ENCODE data around the gene SPTSSB.
A peak's percentile ranks its signal among the peaks of the same experiment; 100 is the strongest.

Gene SPTSSB

DNA sequence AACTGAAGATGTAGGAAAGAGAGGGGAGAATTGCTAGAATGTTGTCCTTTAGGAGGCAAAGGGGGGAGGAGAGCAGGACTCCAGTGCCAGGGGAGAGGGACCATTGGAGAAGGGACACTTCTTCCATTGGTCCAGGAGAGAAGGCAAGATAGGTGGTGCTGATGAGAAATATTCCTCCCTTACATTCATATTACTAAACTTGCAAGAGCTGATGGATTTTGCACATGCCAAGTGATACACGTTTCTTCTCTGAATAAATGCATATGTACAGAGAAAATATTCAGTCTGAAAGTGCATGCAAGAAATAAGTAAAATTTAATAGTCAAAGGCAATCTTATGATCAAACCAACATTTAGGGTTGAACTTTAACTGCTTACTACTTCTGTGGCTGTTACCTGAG, 21.5 kb upstream of the SPTSSB start:
- no peak for DNase-seq (ENCODE audit: low read depth in 1 of 2, low spot score in 1 of 2)

DNA sequence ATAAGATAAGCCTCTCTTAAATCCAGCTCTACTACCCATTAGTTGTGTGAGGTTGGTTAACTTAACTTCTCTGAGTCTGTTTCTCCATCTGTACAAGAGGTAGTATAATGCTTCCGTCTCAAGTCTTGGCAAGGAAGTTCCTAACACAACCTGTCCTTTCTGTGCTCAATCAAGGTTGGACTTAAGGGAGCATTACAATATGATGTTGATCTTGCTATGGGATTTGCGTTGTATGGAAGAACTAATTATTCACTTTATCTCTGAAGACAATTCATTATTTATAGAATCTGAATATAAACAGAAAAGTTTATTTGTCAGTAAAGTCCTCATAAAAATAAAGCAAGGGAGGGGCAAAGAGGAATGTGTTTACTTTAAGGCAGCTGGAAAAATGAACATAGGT, 18.9 kb upstream of the SPTSSB start:
- DNase-seq (ENCODE audit: low read depth in 1 of 2, low spot score in 1 of 2), result no peak

DNA sequence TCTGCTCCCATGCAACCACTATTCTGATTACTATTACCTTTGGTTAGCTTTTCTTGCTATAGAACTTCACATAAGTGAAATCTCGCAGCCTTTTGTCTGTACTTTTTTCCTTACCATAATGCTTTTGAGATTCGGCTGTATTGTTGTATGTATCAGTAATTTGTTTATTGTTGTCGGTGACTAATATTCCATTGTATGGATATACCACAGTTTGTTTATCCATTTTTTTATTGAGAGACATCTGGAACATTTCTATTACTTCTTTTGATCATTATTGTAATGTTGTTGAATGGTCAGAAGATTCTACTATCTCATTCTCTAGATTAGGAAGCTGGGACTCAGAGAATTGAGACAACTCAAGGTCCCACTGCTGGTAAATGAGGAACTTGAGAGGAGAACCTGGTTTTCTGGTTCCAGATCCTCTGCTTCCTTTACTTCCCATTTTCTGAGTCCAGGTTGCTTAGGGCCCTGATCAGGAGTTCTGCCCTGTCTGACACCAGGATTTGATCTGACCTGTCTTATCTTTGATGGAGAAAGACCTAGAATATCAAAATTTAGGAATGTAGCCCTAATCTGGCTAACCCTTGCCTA, 18.2 kb upstream of the SPTSSB start:
- DNase-seq (ENCODE audit: low read depth in 1 of 2, low spot score in 1 of 2), result no peak

DNA sequence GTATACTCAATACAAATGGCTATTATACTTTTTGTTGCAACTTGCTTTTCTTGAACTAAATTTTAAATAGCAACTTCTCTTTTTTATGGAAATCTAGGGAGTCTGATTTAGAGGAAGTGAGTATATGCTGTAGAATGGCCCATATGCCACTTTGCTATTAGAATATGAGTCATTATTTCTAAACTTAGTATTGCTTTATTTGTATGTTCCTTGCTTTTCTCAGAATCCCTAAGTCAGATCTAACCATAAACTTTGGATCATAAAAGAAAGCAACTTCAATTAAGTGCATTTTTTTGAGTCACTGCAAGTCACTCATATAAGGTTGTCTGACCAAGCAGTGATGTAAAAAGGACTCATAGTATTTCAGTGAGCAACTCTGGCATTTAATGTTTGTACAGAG, 17.5 kb upstream of the SPTSSB start:
- DNase-seq (ENCODE audit: low read depth in 1 of 2, low spot score in 1 of 2), result no peak

DNA sequence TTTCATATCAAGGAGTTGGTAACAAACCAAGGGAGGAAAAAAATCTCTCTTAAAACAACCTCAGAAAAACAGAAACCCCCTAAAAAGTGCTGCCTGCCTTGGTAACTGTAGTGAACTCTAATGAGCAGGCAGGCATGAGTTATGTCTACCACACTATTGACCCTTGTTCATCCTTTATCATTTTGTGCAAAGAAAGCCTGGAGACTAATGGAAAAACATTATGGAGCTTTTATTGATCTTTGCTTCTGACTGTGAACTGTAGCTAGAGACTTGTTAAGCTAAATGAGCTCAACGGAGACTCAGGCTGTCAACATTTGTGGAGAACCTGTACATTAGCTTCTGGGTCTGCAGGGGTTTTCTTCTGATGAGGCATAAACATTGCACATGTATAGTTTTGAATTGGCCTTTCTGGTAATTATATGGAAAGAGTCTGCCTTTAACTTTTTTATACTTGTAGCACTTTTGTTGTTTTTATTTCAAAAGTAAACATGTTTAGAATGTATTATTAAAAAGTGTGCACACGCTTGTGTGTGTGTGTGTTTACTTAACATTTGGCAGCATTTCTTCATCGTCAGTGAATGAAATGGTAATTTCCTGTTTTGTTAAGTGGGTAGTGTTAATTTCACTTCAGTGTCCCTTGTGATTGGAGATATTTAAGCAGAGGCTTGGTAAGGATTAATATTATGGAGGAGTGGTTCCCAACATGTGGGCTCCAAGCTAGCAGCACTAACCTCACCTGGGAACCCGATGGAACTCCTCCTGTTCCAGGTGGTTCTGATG, 15.9 kb upstream of the SPTSSB start:
- no peak for DNase-seq (ENCODE audit: low read depth in 1 of 2, low spot score in 1 of 2)

DNA sequence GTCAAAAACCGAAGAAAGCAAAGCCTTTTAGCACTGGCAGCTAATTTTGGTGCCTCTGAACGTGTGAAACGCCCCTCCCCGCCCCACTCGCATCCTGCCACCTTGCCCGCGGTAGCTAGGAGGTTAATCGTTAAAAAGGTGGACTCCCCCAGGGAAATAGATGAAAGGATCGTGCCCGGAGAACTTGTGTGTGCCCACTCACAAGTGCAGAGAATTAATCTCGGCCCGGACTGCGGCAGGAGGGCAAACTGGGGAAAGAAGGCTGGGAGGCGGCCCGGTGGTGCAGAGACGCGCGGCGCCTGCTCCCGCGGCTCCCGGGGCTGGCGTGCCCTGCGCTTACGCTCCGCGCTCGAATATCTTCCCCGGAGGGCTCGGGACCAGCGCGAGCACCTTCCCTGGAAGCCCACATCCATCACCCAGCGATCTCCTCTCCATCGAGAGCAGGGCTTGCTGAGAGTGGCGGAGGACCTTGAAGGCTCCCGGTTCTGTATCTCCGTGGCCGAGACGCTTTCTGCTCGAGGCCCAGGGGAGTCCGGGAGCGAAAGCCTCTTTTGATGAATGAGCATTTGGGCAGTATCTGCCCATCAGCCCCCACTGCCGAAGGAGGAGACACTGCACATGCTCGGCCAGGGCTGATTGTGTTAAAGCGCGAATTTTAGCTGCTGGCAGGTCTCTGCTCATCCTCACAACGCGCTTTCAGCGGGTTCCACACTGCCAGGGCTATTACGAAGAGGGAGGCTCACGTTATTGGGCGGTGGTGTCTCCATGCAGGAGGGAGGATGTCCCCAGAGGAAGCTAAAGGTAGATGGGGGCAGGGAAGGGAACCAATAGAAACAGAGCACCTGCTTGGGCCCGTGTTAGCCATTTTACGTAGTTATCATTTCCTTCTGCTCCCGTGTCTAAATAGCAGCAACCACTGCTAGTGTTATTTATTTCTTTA, 1.3 kb upstream of the SPTSSB start:
- DNase-seq (ENCODE audit: low read depth in 1 of 2, low spot score in 1 of 2), result peak in 1 of 2 donors; percentile 5

DNA sequence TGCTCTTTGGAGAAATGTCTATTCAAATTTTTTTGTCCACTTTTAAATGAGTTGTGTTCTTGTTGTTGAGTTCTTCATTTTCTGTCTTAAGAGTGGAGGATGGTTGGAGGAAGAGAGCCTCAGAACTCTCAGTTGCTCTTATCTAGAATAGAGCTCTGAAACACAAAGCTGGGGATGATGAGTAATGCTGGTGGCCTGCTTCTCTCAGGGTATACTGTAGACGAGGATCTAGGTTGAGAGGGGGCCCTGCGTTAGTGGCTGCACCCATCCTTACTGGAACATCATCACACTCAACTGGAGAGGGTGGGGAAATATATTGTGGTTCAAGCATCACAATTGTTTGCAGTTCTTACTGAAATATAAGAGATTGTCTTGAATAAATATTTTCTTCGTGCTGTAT, 1.8 kb downstream of the SPTSSB start:
- DNase-seq (ENCODE audit: low read depth in 1 of 2, low spot score in 1 of 2), result no peak

DNA sequence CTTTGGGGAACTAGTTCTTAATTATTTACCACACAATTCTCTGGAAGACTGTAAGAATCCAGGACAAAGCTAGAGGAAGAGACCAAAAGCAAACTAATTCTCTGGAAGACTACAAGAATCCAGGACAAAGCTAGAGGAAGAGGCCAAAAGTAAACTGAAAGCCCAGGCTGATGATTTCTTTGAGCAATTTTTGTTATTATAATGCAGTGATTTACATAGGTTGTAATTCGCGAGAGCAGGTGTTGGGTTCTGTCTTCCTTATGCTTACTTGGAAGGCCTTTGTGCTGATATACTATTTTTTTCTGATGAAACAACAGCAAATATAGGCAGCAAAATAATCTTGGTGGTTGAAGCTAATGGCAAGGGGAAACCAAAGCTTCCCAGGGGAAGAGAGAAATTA, 5.2 kb downstream of the SPTSSB start:
- no peak for DNase-seq (ENCODE audit: low read depth in 1 of 2, low spot score in 1 of 2)

DNA sequence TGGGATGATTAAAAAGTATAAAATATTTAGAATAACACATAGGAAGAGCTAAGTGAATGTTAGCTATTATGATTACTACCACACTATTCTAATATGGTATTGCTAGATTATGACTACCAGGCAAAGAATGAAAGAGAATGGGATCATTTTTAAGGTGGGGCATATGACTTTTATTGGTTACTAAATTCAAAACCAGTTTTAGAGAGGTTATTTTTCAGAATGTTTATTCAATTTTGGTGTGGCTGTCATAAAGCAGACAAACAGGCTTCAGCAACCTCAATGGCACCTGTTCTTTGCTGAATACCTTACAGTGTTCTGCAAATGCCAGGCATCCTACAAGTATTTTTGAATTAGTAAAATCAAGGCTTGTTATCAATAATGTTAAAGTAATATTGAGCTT, 12.8 kb downstream of the SPTSSB start:
- DNase-seq (ENCODE audit: low read depth in 1 of 2, low spot score in 1 of 2), result no peak

DNA sequence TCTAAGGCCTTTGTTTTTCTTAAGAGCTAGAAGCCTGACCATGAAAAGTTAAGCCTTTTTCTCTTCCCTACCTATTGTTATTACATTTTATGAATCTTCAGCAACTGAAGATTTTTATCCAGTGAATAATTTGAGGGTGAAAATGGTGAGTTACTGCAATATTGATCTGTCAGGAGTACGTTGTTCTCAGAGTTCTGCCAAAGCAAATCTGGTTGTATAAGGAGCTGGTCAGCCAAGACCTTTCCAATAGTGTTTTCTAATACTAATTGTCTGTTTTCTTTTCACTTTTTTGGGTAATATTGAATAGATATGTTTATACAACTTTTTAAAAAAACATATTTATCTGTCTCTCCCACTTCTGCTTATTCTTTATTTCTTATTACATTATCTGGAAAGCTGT, 15.0 kb downstream of the SPTSSB start:
- DNase-seq (ENCODE audit: low read depth in 1 of 2, low spot score in 1 of 2), result no peak

DNA sequence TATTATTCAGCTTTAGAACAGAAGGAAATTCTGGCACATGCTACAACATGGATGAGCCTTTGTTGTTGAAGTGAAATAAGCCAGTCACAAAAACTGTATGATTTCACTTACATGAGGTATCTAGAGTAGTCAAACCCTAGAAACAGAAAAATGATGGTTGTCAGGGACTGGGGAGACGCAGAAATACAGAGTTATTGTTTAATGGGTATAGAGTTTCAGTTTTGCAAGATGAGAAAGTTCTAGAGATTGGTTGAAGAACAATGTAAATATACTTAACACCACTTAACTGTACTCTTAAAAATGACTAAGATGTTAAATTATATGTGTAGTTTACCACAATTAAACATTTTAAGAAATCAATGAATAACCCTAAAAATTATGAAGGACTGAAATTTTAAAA, 15.8 kb downstream of the SPTSSB start:
- DNase-seq (ENCODE audit: low read depth in 1 of 2, low spot score in 1 of 2), result no peak

DNA sequence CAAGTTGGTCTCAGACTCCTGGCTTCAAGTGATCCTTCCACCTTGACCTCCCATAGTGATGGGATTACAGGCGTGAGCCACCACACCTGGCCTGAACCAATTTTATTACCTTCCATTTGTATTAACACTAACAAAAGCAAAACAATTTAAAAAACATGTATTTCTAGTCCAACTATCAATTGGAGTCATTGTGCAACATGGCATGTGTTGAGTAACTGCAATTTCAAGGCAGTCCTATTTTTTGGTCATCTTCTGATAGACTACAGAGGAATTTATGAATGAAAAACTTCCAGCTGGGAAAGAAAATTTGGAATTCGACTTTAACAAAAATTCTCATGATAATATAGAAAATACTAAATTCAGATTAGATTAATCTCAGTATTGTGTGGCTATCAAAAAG, 16.8 kb downstream of the SPTSSB start:
- DNase-seq (ENCODE audit: low read depth in 1 of 2, low spot score in 1 of 2), result no peak

DNA sequence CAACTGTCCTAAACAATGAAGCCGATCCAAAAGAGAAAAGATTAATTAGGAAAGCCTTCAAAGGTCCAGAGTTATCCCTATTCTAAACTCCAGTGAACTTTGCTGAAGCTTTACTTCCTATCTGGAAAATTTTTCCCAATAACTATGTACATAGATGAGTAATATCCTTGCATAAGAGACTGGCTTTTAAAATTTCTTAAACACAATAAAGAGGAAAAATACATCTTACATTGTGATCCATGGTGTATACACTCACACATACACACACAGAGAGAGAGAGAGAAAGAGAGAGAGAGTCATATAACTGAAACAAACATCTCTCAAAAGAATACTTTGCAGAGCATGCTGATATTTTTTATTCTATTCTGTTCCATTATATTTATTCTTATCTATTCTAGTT, 20.0 kb downstream of the SPTSSB start:
- DNase-seq (ENCODE audit: low read depth in 1 of 2, low spot score in 1 of 2), result no peak

DNA sequence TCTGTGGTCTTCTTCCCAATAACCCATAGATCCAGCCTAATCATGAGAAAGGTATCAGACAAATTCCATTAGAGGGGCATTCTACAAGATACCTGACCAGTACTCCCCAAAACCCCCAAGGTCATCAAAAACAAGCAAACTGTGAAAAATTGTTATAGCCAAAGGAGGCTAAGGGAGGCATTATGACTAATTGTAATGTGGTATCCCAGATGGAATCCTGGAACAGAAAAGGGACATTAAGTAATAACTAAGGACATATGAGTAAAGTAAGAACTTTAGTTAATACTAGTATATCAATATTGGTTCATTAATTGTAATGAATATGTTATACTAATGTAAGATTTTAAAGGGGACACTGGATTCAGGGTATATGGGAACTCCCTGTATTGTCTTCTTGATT, 20.4 kb downstream of the SPTSSB start:
- DNase-seq (ENCODE audit: low read depth in 1 of 2, low spot score in 1 of 2), result no peak

DNA sequence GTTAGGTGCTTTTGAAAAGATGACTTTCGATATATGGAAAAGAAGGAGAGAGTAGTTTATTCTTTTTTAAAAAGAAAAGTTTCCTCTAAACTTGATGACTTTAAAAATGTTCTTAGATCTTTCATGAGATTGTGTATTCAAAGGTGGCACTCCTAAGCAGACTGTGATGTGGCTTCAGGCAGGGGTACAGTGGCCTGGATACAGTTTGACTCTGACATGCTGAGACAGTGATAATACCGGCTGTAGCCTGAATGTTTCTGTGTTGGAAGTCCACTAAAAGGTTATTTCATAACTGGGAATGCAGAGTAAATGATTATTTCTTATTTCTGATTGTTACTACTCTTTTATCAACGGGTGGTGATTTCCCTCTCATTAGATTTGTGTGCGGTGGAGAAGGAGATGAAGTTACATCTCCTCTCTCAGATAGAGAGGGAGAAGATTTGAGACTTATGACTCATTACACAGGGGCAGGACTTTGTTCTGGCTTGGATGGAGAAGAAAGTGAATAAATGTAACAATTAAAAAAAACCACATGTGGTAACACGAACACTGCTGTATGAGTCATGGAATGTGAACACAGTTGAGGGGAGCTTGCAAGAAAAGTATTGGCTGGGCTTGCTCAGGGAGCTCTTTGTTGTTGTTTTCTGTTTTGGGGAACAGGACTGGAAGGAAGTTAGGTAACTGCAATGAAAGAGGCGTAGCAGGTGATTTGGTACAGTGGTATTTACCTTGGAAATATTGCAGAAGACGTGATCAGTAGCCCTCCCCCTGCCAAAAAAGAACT, 21.6 kb downstream of the SPTSSB start:
- DNase-seq (ENCODE audit: low read depth in 1 of 2, low spot score in 1 of 2), result no peak

DNA sequence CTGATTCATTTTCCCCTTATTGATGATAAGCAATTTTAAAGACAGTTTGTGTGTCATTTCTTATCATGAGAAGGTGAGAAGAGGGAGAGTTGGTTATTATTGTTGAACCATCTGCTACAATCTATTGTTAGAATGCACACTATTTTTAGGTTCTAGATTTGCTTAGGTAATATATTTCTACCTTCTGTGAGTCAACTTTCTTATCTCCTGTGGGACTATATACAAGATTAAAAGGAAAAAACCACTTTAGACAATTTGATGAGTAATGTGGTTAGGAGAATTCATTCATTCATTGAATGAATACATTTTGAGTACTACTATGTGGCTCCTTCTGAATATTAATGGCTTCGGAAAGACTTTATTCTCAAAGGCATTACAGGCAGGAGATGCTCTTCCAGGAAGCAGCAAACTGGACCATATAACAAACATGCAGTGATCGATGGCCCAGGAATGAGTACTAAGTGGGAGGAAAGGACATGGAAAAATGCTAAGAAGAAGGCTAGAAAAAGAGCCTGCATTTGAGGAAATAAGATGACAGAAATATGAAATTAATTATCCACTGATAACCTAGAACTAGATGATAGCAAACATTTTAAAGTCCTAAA, 22.4 kb downstream of the SPTSSB start:
- no peak for DNase-seq (ENCODE audit: low read depth in 1 of 2, low spot score in 1 of 2)

DNA sequence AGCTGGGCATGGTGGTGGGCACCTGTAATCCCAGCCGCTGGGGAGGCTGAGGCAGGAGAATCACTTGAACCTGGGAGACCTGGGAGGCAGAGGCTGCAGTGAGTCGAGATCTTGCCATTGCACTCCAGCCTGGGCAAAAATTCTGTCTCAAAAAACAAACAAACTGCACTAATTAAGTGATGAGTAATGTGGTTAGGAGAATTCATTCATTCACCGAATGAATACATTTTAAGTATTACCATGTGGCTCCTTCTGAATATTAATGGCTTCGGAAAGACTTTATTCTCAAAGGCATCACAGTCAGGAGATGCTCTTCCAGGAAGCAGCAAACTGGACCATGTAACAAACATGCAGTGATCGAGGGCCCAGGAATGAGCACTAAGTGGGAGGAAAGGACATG, 23.6 kb downstream of the SPTSSB start:
- DNase-seq (ENCODE audit: low read depth in 1 of 2, low spot score in 1 of 2), result no peak

DNA sequence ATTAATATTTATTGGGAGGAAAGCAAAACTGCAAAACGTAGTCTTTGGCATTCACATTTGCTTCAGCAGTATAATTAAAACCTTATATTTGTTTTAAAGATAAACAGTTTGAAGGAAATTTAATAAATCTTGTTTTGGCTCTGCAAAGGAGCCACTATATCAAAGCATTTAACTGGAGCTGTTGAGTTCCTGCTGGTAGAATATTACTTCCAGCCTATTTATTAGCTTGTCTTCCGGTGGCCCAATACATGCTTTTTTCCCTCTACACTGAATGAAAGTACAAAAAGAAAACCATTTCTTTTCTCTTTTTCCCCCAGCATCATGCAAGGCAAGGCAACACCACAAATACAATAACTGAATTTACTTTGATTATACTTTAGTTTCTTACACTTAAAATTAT, 26.3 kb downstream of the SPTSSB start:
- no peak for DNase-seq (ENCODE audit: low read depth in 1 of 2, low spot score in 1 of 2)

DNA sequence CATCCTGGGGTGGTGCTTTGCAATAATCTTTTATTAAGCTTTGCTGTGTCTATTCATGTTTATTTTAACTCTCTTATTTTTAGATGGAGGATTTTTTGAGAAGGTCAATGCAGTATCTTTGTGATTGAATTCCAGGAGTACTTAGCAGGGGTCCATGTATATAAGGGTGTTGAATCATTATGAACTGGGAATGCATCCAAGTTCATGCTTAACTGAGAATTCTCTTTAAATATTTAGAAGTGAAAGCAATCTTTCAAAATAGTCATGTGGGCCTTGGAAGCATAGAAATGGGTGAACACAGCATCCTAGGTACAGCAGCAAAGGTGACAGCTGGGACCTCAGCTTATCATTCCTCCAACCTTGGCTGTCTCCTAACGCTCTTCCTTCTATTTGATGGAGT, 27.3 kb downstream of the SPTSSB start:
- no peak for DNase-seq (ENCODE audit: low read depth in 1 of 2, low spot score in 1 of 2)

DNA sequence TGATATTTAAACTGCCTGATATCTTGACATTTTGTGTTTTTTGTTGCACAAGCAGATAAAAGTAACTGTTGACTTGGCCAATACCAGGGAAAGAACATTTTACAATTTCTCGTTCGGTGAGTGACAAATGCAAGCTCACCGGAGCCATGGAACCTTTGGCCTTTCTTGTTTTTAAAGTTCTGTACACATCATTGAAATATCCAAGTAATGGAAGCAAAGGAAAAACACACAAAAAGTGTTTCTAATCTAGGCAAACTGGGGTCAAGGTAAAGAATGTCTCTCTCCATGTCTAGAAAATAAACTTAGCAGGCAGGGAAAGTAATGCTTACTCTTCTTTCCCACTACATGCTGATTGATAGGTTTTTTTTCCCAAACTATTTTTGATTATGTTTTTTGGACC, 27.8 kb downstream of the SPTSSB start:
- DNase-seq (ENCODE audit: low read depth in 1 of 2, low spot score in 1 of 2), result no peak

DNA sequence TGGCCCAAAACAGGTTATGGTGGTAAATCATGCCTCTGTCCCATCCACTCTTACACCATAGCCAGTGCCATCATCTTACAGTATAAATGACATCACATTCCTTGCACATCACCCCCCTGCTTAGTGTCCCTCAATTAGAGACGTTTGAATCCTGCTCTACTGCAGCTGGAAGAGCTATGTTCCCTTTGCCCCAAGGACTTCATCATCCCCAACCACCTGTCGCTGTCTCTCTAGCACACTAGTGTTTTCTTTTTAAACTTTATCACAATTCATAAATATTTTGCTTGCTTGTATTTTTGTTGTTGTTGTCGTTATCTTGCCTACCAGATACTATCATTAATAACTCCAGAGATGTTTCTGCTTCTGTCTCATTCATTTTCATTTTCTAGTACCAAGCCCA, 28.7 kb downstream of the SPTSSB start:
- DNase-seq (ENCODE audit: low read depth in 1 of 2, low spot score in 1 of 2), result no peak
